Sigmoid colon (tissue), 4 donors: ENCODE measurements around the gene HSDL1.
A peak's percentile ranks its signal among the peaks of the same experiment; 100 is the strongest.

Source experiments
- CTCF ChIP-seq, 4 experiments: fragments of 450-650 bp in 3 of 4; fragments of 200-600 bp in 1 of 4; IDR thresholded peaks; one replicate each; pipeline ENCODE4 v1.5.1; 2016 to 2019; ENCODE audit warnings: antibody characterized with exemption in 4 of 4, mild to moderate bottlenecking in 3 of 4, moderate library complexity in 2 of 4
- EP300 ChIP-seq, 4 donors: sonication (generic); formaldehyde crosslinking; IDR thresholded peaks; one replicate each; pipeline ENCODE4 v1.6.1; 2017; ENCODE audit warnings: antibody characterized with exemption in 4 of 4
- POLR2A ChIP-seq, 2 donors: fragments of 450-650 bp; IDR thresholded peaks; one replicate each; pipeline ENCODE4 v1.6.1; 2016; ENCODE audit warnings: antibody characterized with exemption in 2 of 2, mild to moderate bottlenecking in 2 of 2, moderate library complexity in 2 of 2
- POLR2AphosphoS5 ChIP-seq, 4 donors: sonication (generic); formaldehyde crosslinking; IDR thresholded peaks; one replicate each; pipeline ENCODE4 v1.6.1; 2017; ENCODE audit warnings: antibody characterized with exemption in 4 of 4

- no peak for TF ChIP-seq CTCF (IDR thresholded peaks at IDR 0.05)
- TF ChIP-seq EP300 (IDR thresholded peaks at IDR 0.05): no peak
- no peak for TF ChIP-seq POLR2A (IDR thresholded peaks at IDR 0.05)
- peak in 1 of 4 donors; percentile 16 for TF ChIP-seq POLR2AphosphoS5 (IDR thresholded peaks at IDR 0.05)
Observed at GRCh38 chr16:84184775-84185174, 39.8 kb upstream of the HSDL1 start.
